LNCaP clone FGC (cell line): Measurements from ENCODE around the gene DYNLT4.

Source experiments
- DNase-seq: peaks from one replicate; pipeline ENCODE4 v3.0.0-alpha.2; 2011; ENCODE audit warnings: low read depth
- H3K4me3 ChIP-seq: 2 replicates; pipeline ENCODE4 v1.5.1; 2011; ENCODE audit warnings: mild to moderate bottlenecking, low read depth, low read length, control low read depth
- TF ChIP-seq, protein P1 (sequence below): IDR thresholded peaks from 2 replicates; pipeline ENCODE4 v1.5.1; 2012; ENCODE audit warnings: mild to moderate bottlenecking; ENCODE audit not compliant: control insufficient read depth, insufficient read depth; ENCODE audit errors: extremely low read depth

Gene DYNLT4, protein sequence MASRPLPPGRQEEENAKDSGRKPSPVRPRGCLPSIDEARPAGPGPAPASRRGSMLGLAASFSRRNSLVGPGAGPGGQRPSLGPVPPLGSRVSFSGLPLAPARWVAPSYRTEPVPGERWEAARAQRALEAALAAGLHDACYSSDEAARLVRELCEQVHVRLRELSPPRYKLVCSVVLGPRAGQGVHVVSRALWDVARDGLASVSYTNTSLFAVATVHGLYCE

DNA sequence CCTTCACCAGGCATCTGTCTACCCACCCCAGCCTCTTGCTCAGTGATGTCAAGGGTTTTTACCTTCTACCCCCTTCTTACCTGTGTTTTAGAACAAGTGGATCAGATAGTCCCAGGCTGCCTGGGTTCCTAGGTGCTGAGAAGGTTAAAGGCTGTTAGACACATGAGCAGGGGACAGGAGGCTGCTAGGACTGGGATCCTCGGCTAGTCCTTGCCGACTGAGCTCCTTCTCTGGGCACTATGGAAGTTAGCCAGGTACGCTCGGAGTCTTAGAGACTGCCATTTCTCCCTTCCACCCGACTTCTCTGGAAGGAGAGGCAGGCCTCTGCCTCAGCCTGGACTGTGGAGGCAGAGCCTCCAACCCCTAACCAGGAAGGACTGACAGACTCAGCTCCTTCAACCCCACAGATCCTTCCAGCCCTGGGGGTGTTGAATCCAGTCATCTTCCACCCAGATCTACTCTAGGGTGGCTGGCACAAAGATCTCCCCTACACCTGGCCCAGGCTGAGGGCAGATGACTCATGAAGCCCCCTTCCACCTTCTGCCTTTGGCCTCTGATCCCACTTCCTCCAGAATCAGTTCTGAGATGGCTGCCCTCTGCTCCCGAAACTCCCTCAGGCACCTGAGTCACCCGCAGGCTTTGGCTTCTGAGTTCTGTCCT is at the start of gene DYNLT4:
Gene DYNLT4 (minus strand): TSS at position 648 of the 660 bp plus-strand sequence. CDS start 683 bp downstream, outside the sequence.
- no peak for DNase-seq
- TF ChIP-seq, protein P1, sequence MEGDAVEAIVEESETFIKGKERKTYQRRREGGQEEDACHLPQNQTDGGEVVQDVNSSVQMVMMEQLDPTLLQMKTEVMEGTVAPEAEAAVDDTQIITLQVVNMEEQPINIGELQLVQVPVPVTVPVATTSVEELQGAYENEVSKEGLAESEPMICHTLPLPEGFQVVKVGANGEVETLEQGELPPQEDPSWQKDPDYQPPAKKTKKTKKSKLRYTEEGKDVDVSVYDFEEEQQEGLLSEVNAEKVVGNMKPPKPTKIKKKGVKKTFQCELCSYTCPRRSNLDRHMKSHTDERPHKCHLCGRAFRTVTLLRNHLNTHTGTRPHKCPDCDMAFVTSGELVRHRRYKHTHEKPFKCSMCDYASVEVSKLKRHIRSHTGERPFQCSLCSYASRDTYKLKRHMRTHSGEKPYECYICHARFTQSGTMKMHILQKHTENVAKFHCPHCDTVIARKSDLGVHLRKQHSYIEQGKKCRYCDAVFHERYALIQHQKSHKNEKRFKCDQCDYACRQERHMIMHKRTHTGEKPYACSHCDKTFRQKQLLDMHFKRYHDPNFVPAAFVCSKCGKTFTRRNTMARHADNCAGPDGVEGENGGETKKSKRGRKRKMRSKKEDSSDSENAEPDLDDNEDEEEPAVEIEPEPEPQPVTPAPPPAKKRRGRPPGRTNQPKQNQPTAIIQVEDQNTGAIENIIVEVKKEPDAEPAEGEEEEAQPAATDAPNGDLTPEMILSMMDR: no peak
- no peak within 1 kb of the TSS for H3K4me3 ChIP-seq

DNA sequence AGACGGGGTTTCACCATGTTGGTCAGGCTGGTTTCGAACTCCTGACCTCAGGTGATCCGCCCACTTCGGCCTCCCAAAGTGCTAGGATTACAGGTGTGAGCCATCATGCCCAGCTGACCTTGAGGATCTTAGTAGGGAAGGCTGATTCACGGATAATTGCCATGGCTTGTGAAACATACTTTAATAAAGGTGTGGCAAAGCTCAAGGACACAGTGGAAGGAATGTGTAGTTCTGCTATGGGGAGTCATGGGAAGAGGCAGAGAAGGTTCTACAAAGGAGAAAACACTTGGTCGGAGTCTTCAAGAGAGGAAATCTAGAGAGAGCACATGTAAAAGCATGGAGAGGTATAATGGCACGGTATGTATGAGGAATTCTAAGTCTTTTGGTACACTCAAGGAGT is 48.6 kb upstream of the DYNLT4 start:
- TF ChIP-seq, protein P1: no peak
- H3K4me3 ChIP-seq: no peak overlapping the region
- no peak for DNase-seq

DNA sequence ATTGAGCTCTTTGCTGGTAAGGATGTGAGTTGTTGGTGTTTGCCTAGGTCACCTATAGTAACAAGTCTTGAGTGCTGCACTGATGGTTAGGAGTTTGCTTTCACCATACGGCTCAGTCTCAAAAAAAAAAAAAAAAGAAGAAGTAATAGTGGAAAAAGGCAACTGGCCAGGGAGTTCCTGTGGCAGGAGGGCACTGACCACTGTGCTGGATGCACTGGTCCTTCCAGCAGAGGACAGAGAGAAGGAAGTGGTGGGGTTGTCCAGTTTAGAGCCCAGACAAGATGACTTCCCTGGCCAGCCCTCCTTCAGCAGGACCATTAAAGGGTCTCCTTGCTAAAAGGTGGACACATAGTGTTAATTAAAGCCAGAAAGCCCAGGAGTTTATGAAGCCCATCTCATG is 47.8 kb upstream of the DYNLT4 start:
- H3K4me3 ChIP-seq: no peak overlapping the region
- TF ChIP-seq, protein P1: no peak
- DNase-seq: no peak

DNA sequence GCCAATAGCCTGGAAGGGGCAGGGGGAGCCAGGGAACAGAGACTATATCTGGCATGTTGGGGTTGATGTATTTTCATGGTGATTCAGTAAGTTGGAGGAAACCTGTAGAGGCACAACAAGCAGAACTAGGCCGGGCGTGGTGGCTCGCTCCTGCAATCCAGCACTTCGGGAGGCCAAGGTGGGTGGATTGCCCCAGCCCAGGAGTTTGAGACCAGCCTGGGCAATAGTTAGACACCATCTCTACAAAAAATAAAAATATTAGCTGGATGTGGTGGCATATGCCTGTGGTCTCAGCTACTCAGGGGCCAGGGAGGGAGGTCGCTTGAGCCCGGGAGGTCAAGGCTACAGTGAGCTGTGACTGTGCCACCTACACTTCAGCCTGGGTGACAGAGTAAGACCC is 46.0 kb upstream of the DYNLT4 start:
- no peak overlapping the region for H3K4me3 ChIP-seq
- TF ChIP-seq, protein P1: no peak
- DNase-seq: no peak

DNA sequence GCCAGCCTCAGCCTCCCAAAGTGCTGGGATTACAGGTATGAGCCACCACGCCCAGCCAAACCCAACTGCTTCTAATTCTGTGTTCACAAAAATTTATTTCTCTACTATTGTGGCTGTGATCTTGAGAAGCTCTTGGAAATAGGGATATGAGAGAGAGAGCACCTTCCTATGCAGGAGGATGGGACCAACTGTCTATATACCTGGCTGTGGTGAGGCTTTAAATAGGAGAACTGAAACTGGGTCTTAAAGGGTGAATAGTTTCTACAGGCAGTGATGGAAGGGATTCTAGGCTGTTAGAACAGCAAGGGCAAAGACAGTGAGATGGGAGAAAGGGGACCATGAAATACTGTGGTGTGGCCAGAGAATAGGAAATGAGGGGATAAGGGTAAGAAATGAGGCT is 44.2 kb upstream of the DYNLT4 start:
- DNase-seq: no peak
- no peak overlapping the region for H3K4me3 ChIP-seq
- TF ChIP-seq, protein P1: no peak

DNA sequence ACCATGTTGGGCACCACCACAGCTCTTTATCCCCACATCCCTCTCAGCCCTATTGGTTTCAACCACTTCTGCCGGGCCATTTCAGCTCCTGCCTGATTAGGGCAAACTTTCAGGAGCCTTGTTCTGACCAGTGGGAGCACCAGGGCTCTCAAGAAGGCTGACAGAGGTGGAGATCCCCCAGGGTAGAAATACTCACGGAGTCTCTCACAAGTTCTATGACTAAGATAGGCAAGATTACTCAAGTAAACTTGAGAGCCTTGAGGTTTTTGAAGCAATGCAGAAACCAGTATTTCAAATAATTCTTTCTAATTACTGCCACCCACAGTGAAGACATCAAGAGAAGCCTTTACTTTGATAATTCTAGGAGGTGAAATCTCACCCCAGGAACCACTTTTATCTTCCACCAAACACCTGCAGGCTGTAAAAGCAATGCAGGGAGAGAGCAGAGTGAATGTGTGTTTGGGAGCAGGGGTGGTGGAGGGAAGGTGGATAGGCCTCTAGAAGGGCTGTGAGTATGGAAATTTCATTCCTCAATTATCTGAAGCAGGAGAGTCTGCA is 42.5 kb upstream of the DYNLT4 start:
- TF ChIP-seq, protein P1: no peak
- H3K4me3 ChIP-seq: no peak overlapping the region
- no peak for DNase-seq
